Liver (tissue), 9 donors: Measurements from ENCODE around the gene TLL2. TPM values are rescaled to one million over a fixed set of nuclear protein-coding genes. Genes with fewer than 3 reads are reported as not detected.

Experiments
- DNase-seq: peaks from one replicate; pipeline ENCODE4 v3.0.0-alpha.2; 2017; ENCODE audit warnings: low spot score
- H3K27ac ChIP-seq, 2 donors: one replicate each; pipeline ENCODE4 v1.7.0; 2013; ENCODE audit warnings: inconsistent platforms in 2 of 2, low read length in 2 of 2, control low read depth in 1 of 2, low read depth in 1 of 2, mild to moderate bottlenecking in 1 of 2
- H3K27me3 ChIP-seq, 4 donors: one replicate each; pipeline versions ENCODE4 v1.6.1 to v1.7.0; 2013; ENCODE audit warnings: low read length in 3 of 4, inconsistent platforms in 1 of 4, mild to moderate bottlenecking in 1 of 4, moderate library complexity in 1 of 4; ENCODE audit not compliant: control insufficient read depth in 4 of 4, insufficient read depth in 4 of 4
- H3K36me3 ChIP-seq, 4 donors: one replicate each; pipeline versions ENCODE4 v1.6.1 to v1.7.0; 2013; ENCODE audit warnings: low read length in 3 of 4, mild to moderate bottlenecking in 3 of 4, low read depth in 1 of 4, moderate library complexity in 1 of 4; ENCODE audit not compliant: control insufficient read depth in 4 of 4, insufficient read depth in 3 of 4
- H3K4me1 ChIP-seq, 4 donors: one replicate each; pipeline versions ENCODE4 v1.6.1 to v1.7.0; 2013; ENCODE audit warnings: low read length in 3 of 4, mild to moderate bottlenecking in 3 of 4, moderate library complexity in 1 of 4; ENCODE audit not compliant: control insufficient read depth in 4 of 4, insufficient read depth in 4 of 4
- H3K4me3 ChIP-seq, 3 donors: one replicate each; pipeline versions ENCODE4 v1.6.1 to v1.7.0; 2013; ENCODE audit warnings: low read length in 3 of 3, control low read depth in 1 of 3, low read depth in 1 of 3, mild to moderate bottlenecking in 1 of 3
- H3K9ac ChIP-seq, 2 donors: one replicate each; pipeline ENCODE4 v1.7.0; 2013; ENCODE audit warnings: low read length in 2 of 2, mild to moderate bottlenecking in 2 of 2, moderate library complexity in 2 of 2, control low read depth in 1 of 2, low read depth in 1 of 2
- H3K9me3 ChIP-seq, 4 donors: one replicate each; pipeline versions ENCODE4 v1.6.1 to v1.7.0; 2013; ENCODE audit warnings: low read length in 3 of 4; ENCODE audit not compliant: control insufficient read depth in 4 of 4
- ATF3 ChIP-seq: IDR thresholded peaks from 2 replicates; pipeline ENCODE4 v1.6.1; 2016; ENCODE audit warnings: antibody characterized with exemption
- CTCF ChIP-seq: fragments of 150-350 bp; IDR thresholded peaks from 2 replicates; pipeline ENCODE4 v1.5.1; 2017; ENCODE audit warnings: improper control_type of control experiment, low read depth, low read length; ENCODE audit not compliant: missing input control
- EGR1 ChIP-seq, 2 donors: IDR thresholded peaks; 2 replicates each; pipeline ENCODE4 v1.6.1; 2016 to 2018; ENCODE audit warnings: antibody characterized with exemption in 2 of 2, low read depth in 2 of 2
- FOXA1 ChIP-seq: IDR thresholded peaks from 2 replicates; pipeline ENCODE4 v1.6.1; 2016; ENCODE audit warnings: antibody characterized with exemption
- HNF4A ChIP-seq, 2 donors: conservative IDR thresholded peaks; 2 replicates each; pipeline ENCODE4 v1.6.1; 2016; ENCODE audit warnings: antibody characterized with exemption in 2 of 2, mild to moderate bottlenecking in 2 of 2
- HNF4G ChIP-seq: IDR thresholded peaks from 2 replicates; pipeline ENCODE4 v1.6.1; 2016; ENCODE audit warnings: antibody characterized with exemption
- MAX ChIP-seq: IDR thresholded peaks from 2 replicates; pipeline ENCODE4 v1.6.1; 2016; ENCODE audit warnings: antibody characterized with exemption
- NR2F2 ChIP-seq: IDR thresholded peaks from 2 replicates; pipeline ENCODE4 v1.6.1; 2016; ENCODE audit warnings: antibody characterized with exemption
- RAD21 ChIP-seq, 2 donors: IDR thresholded peaks; 2 replicates each; pipeline ENCODE4 v1.6.1; 2016; ENCODE audit warnings: antibody characterized with exemption in 2 of 2, mild to moderate bottlenecking in 2 of 2
- REST ChIP-seq: IDR thresholded peaks from 2 replicates; pipeline ENCODE4 v1.6.1; 2016; ENCODE audit warnings: antibody characterized with exemption, mild to moderate bottlenecking
- RXRA ChIP-seq, 2 donors: IDR thresholded peaks; 2 replicates each; pipeline ENCODE4 v1.6.1; 2017 to 2018; ENCODE audit warnings: antibody characterized with exemption in 2 of 2, mild to moderate bottlenecking in 1 of 2
- TAF1 ChIP-seq: conservative IDR thresholded peaks from 2 replicates; pipeline ENCODE4 v1.6.1; 2016; ENCODE audit warnings: antibody characterized with exemption, mild to moderate bottlenecking
- YY1 ChIP-seq: IDR thresholded peaks from 2 replicates; pipeline ENCODE4 v1.6.1; 2016; ENCODE audit warnings: antibody characterized with exemption, mild to moderate bottlenecking
- ZBTB33 ChIP-seq: IDR thresholded peaks from 2 replicates; pipeline ENCODE4 v1.6.1; 2016; ENCODE audit warnings: antibody characterized with exemption
- WGBS: extraction: QIAGEN DNeasy Blood & Tissue Kit; methylation state at CpG from one replicate; pipeline ENCODE4 v1.1.7; 2013; 5-methylcytosine and 5-hydroxymethylcytosine counted together
- polyA plus RNA-seq, 2 donors: library from polyadenylated mRNA; stranded (reverse) in 1 of 2; unstranded in 1 of 2; fragments of 200-250 nt in 1 of 2; fragments of >200 nt in 1 of 2; fragmentation: Nextera tagmentation in 1 of 2; extraction: Ambion mirVana in 1 of 2; gene quantifications; one replicate each; pipeline versions ENCODE4 v1.2.1 to v1.2.3, GENCODE V29; 2013 to 2015
- total RNA-seq, 2 donors: library from RNA; depleted of rRNA; stranded (reverse); fragments of >200 nt; gene quantifications; one replicate each; pipeline ENCODE4 v1.2.3, GENCODE V29; 2014
- donor health status: healthy.
- donor health status: healthy.
- donor health status: healthy.
- donor health status: healthy.
- donor health status: healthy.

The TLL2 gene
- total and polyA plus RNA-seq, 4 donors = 0.06 to 0.19 (median 0.08) TPM; not detected in 1

GRCh38 chr10:96319754-96320474, 193.8 kb downstream of the TLL2 start:
- DNase-seq = no peak
- Histone ChIP-seq H3K27ac (no peak overlapping the region), H3K9me3 (no peaks in the 10 kb centered on the region), H3K36me3 (no peaks in the 10 kb centered on the region), H3K9ac (no peak overlapping the region), H3K4me3 (no peak overlapping the region), H3K4me1 (no peaks in the 10 kb centered on the region), H3K27me3 (peaks cover 0 to 5% (median 0%) of the 10 kb centered on the region in 4 donors)
- TF ChIP-seq TAF1 (no peak), HNF4A (conservative IDR thresholded peaks at IDR 0.05) (no peak), ZBTB33 (no peak), REST (no peak), CTCF (no peak), FOXA1 (no peak), MAX (no peak), HNF4G (no peak), NR2F2 (no peak), RAD21 (IDR thresholded peaks at IDR 0.05) (no peak), RXRA (IDR thresholded peaks at IDR 0.05) (no peak), ATF3 (no peak), EGR1 (IDR thresholded peaks at IDR 0.05; ENCODE audit: low read depth in 2 of 2) (no peak), YY1 (no peak)
- 50% methylated on average over 3 of the region's 3 CpGs for WGBS
